NCI-H226 (cell line): ENCODE results near the gene CRAT.

Source experiments
- DNase-seq: peaks from one replicate; pipeline ENCODE4 v3.0.0-alpha.2; 2015

CRAT gene

GRCh38 chr9:129110740-129111527 lies at the start of gene CRAT, which contains the start of gene PTPA:
Gene CRAT, minus strand, starts transcription at chr9:129110793. Its CDS starts 284 bp downstream, at chr9:129110509.
Gene PTPA, plus strand, starts transcription at chr9:129111415. Its CDS starts 186 bp downstream, at chr9:129111601.
- DNase-seq: peak; percentile 79

- no peak for DNase-seq
Measured at GRCh38 chr9:129156163-129156562, 45.6 kb upstream of the CRAT start.

DNA sequence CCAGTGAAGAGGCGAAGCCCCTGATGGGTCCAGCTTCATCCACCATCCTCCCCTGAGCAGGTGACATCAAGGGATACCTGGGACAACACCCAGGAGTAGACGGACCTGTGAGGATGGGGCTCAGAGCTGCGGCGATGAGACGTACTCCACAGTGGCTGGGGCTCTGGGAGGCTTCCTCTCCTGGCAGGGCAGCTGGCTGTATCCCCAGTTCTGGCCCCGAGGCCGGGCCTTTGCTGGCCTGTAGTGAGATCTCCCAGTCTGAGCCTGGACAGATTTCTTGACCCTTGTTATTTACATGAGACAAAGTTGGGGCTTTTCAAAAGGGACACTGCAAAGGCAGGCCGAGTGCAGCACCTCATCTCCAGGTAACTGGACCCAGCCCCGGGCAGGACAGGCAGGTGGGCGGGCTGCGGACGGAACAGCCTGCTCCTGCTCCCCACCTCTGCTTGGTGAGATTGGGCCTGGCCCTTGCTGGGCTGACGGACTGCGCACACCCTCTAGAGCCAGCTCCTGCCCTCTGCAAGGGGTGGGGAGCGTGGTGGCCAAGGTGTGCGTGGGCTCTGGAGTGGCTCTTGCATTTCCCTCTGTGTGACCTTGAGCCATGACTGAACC lies 44.4 kb upstream of the CRAT start:
- no peak for DNase-seq

DNA sequence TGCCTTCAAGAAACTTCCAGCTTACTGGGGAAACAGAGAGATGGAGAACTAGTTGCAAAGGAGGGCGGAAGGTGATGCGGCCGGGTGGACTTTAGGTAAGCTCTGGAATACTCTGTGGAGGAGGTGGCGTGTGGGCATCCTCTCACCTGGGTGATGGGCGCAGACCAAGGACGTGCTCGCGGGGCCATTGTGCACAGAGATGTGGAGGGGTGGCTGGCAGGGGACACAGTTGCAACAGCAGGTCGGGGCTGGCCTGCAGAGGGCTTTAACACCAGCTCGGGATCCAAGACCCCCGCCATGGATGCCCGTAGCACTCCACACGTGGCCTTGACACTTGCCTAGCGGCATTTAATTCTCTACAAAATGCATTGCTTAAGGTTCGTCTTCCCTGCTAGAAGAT lies 40.9 kb upstream of the CRAT start:
- no peak for DNase-seq

- DNase-seq: no peak
Measured at GRCh38 chr9:129150672-129151211, 40.1 kb upstream of the CRAT start.

GRCh38 chr9:129150122-129150521 lies 39.5 kb upstream of the CRAT start:
- DNase-seq: no peak

GRCh38 chr9:129149442-129149841 lies 38.8 kb upstream of the CRAT start:
- DNase-seq: no peak

GRCh38 chr9:129148463-129149204 lies 38.0 kb upstream of the CRAT start:
- DNase-seq: no peak

DNA sequence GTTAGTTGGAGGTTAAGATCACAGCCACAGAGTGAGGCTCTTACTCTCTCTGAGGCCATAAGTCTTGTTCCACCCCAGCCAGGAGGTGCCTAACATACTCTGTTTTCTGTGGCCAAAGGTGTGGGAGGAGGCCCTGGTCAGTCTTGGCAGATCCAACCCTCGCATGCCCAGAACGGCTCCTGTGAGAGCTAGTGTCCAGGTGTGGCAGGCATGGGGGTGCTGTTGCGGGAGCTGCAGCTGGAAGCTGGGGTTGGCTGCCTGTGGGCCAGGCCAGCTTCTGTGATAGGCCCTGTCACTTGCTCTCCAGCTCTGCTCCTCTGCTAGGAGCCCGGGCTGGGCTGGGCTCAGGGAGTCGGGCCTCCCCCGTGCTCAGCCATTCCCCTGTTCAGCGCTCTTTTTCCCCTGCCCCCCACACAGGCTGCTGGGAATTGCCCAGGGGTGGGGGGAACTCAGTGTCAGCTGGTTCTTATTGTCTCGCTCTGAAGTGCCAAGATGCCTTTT lies 35.9 kb upstream of the CRAT start:
- peak; percentile 82 for DNase-seq

DNA sequence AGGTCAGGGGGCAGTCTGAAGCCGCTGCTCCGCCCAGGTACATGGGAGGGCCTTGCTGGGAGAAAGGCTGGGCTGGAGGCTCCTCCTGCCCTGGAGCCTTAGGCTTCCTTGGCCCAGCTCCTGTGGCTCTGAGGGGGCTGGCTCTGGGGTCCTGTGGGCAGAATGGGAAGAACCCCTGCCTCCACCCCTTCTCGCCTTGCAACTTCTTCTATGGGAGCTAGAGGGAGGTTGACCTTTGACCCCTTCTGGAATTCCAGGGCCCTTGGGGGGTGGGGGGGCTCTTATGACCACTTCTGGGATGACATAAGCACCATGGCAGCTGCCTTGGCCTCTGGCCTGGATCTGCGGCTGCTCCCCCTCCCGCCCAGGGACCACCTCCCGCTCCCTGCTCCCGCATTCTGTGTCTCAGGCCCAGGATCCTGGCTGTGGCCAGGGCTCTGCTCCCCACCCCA lies 35.3 kb upstream of the CRAT start:
- DNase-seq: peak; percentile 97

DNA sequence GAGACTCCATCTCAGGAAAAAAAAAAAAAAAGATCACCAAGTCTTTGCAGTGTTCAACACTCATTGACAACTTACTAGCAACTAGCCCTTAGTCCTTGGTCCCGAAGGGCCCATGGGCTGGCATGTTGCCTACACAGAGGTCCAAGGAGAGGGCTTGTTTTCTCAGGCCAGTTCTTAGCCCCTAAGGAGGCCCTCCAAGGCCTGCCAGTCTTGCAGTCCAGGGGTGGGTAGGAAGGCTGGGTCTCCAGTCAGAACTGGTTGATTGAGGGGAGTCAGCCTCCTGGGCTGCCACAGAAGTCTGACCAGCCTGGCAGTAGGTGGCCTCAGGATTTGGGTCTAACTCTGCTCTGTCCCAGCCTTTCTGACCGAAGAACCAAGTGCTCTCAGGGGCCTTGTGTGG lies 34.7 kb upstream of the CRAT start:
- DNase-seq: no peak

DNA sequence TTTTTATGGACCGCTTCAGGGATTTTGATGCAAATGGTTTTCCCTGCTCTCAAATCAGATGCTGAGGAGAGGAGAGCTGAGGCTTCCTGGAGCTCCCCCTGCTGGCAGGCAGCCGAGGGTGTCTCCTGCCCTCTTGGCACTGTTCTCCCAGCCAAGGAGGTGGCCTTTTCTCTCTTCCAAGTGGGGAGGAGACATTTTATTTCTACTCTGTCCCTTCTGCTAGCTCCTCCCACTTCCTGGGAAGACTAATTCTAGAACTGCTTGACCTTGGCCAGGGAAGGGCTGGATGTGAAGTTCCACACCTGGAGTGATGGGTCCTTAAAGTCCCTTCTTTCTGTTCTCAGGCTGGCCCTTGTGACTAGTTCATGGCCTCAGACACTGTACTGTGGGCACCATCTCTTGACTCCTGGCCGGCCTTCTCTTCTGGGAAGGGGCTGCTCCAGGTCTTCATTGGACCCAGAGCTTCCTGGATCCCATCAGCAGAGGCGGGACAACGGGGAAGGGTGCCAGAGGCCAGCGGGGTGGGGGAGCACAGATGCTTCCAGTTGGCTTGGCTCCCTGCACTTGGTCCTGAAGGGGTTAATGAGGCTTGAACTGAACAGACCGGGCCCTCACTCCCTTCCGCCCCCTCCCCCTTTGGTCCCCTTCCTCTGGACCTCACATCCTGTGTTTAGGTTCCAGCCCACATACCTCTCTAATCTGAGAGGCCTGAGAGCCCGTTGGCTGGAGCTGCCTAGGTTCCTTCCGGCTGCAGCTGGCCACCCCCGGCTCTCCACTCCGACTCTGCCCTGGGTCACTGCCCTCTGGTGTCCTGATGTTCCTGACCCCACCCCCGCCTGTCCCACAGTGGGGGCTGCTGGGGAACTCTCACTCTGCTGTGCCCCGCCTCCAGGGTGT lies 32.7 kb upstream of the CRAT start:
- peak; percentile 91 for DNase-seq

DNA sequence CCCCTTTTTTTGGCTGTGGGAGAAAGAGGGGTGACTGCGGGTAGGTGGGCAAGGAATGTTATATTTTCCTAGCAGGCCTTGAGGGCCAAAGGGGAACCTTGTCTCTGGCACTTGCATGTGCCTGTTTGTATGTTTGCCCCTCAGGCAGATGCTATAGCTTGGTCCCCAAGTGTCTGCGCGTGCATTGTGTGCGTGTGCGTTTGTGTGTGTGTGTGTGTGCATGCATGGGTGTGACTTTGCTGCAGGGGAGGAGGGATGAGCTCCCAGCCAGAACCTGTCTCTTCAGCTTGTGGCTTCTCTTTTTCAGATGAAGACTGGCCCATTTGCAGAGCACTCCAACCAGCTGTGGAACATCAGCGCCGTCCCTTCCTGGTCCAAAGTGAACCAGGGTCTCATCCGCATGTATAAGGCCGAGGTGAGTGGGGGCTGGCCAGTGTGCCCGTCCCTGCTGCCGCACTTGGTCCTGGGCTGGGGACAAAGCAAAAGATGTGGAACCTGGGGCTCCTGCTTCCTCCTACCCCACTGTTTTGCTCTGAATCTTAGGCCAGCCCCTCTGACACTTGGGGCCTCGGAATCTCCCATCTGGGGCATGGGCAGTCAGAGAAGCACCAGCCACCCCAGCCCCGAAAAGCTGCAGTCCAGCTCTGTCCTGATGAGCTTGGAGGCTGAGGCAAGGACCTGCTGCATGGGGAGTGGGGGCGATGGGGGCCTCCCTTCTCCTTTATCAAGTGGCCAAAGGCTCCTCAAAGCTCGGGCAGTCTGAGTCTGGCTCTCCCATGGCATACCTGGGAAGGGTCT lies 31.7 kb upstream of the CRAT start:
- DNase-seq: no peak

GRCh38 chr9:129141066-129142041 lies 30.8 kb upstream of the CRAT start:
- DNase-seq: peak; percentile 33

- DNase-seq: no peak
Measured at GRCh38 chr9:129140397-129141065, 29.9 kb upstream of the CRAT start.

DNA sequence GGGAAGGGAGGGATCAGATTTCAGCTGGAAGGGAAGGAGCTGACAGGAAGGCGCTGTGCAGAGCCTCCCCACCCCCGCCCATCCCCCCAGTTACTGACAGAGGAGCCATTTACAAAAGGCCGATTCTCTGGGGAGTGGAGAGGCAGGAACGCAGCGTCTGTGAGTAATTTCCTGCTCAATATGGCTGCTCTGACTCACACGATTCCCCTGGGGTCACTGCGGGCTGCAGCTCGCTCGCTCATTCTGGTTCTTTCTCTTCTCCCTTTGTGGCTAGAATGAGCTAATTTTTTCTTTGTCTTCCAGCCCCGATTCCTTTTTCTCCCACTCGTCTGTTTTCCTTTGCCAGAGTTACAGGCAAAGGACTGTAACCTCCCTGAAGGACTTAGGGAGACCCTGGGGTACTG lies 29.4 kb upstream of the CRAT start:
- peak; percentile 98 for DNase-seq

DNA sequence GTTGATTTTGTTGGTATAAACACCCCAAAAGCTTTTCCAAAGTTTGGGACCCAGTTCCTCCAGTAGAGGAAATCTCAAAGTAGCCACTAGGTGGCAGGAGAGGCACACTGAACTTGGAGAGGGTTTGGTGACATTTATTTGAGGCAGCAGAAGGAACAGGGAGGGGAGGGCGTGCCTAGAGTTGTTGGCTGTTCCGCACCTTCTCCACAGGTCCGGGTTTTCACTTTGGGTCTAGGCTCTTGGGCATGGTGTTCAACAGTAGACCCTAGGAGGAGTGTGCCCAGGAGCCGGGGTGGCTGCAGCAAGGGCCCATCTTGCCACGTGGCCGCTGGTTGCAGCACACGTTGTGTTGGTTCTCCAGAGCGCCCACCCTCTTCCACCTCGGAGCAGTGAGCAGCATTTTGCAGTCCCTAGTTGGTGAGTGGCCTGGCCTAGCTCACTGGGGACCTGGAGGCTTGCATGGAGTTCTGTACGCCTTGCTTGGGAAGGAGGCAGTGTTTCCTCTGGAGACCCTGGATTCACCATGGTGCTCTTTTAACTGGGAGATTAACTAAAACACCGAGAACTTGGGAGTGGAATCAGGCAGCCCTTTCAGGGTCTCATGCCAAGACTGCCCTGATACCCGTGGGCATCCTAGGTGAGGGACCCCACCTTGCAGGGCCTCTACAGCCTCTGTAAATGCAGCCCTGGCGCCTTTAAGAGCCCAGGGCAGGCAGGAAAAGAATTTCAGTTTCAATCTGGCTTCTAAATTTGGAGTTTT lies 28.8 kb upstream of the CRAT start:
- peak; percentile 57 for DNase-seq

DNA sequence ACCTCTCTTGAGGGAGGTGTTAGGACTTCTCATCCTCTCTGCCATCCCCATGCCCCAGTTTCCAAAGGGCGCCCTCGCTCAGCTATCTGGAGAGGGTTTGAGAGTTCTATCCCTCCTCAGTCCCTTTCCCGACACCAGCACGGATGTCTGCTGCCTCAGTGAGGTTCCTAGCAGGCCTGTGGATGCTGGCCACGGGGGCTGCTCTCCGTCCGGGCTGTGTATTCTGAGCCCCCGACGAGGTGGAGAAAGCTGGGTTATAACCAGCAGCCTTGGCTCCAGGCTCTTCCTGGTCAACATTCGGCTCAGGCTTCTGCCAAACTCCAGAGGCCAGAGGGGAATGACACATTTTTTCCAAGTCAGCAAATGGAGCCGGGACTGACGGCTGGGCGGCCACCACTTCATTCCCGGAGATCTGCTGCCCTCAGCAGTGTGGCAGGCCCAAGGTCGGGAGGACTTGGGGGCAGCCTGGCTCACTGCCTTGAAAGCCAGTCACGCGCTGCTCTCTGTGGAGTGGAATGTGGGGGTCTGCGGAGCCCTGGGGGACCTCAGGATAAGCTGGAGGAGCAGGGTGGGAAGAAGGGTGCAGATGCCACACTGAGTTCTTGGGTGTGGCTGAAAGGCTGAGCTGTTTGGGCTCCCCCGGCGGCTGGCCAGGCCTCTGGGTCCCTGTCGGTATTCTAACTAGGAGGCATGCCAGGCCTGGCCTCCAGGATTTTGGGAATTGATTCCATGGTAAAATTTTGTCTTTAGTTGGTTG lies 28.1 kb upstream of the CRAT start:
- no peak for DNase-seq
